Activated naive CD4-positive, alpha-beta T cell treated with anti-CD3 and anti-CD28 coated beads, Interleukin-2, amount 50 U/mL, for 72 hours (primary cell): ENCODE data around the gene FBN1. TPM values are rescaled to one million over a fixed set of nuclear protein-coding genes. Genes with fewer than 3 reads are reported as not detected.

Experiments used
- ATAC-seq, 2 donors: fragments of 150-1000 bp; cut with Tn5 transposase; 2 replicates each; pipeline ENCODE4 v1.10.0; 2021; ENCODE audit warnings: mild to moderate bottlenecking in 2 of 2, moderate library complexity in 2 of 2
- DNase-seq, 2 donors: peaks; one replicate each; pipeline ENCODE4 v3.0.0; 2021 to 2022; ENCODE audit warnings: low spot score in 2 of 2
- H3K27ac Mint-ChIP-seq, 2 donors: one replicate each; pipeline ENCODE4 v1.8.0; 2022; ENCODE audit warnings: mild to moderate bottlenecking in 2 of 2, mixed read lengths in 2 of 2
- H3K36me3 Mint-ChIP-seq, 2 donors: one replicate each; pipeline ENCODE4 v1.8.0; 2022; ENCODE audit warnings: mixed read lengths in 2 of 2
- H3K9me3 Mint-ChIP-seq, 2 donors: one replicate each; pipeline ENCODE4 v1.8.0; 2022; ENCODE audit warnings: mixed read lengths in 2 of 2
- total RNA-seq, 2 donors: library from RNA; stranded (reverse); gene quantifications; one replicate each; pipeline ENCODE4 v1.2.3, GENCODE V29; 2022

FBN1 gene
- total RNA-seq, 2 donors from 2014 or later = 0.52 to 1.4 TPM

GRCh38 chr15:48603922-48604321, 41.6 kb downstream of the FBN1 start:
- no peak overlapping the region for H3K27ac Mint-ChIP-seq
- ATAC-seq (no peak), DNase-seq (no peak)
- no peaks in the 10 kb centered on the region for H3K36me3 Mint-ChIP-seq
- no peaks in the 10 kb centered on the region for H3K9me3 Mint-ChIP-seq

- Mint-ChIP-seq H3K9me3 (no peaks in the 10 kb centered on the region), H3K36me3 (no peaks in the 10 kb centered on the region), H3K27ac (no peak overlapping the region)
- ATAC-seq (no peak), DNase-seq (no peak)
Measured at GRCh38 chr15:48603123-48603500, 42.4 kb downstream of the FBN1 start.

GRCh38 chr15:48602358-48603122, 43.0 kb downstream of the FBN1 start:
- Mint-ChIP-seq H3K9me3 (no peaks in the 10 kb centered on the region), H3K36me3 (no peaks in the 10 kb centered on the region), H3K27ac (no peak overlapping the region)
- ATAC-seq (no peak), DNase-seq (no peak)

GRCh38 chr15:48601095-48601494, 44.4 kb downstream of the FBN1 start:
- Mint-ChIP-seq H3K27ac (no peak overlapping the region), H3K36me3 (no peaks in the 10 kb centered on the region), H3K9me3 (no peaks in the 10 kb centered on the region)
- no peak for DNase-seq
- ATAC-seq = no peak

- Mint-ChIP-seq H3K27ac (no peak overlapping the region), H3K36me3 (no peaks in the 10 kb centered on the region), H3K9me3 (no peaks in the 10 kb centered on the region)
- DNase-seq = no peak
- ATAC-seq = no peak
Measured at GRCh38 chr15:48596841-48597240, 48.7 kb downstream of the FBN1 start.

- H3K9me3 Mint-ChIP-seq = no peaks in the 10 kb centered on the region
- no peaks in the 10 kb centered on the region for H3K36me3 Mint-ChIP-seq
- DNase-seq = no peak
Measured at GRCh38 chr15:48596415-48596814, 49.1 kb downstream of the FBN1 start.

GRCh38 chr15:48595981-48596380, 49.5 kb downstream of the FBN1 start:
- no peak for DNase-seq
- H3K9me3 Mint-ChIP-seq = no peaks in the 10 kb centered on the region
- ATAC-seq = no peak
- H3K36me3 Mint-ChIP-seq = no peaks in the 10 kb centered on the region
- no peak overlapping the region for H3K27ac Mint-ChIP-seq

More at GRCh38 chr15:48596415-48596814, 49.1 kb downstream of the FBN1 start:
- H3K27ac Mint-ChIP-seq = no peak overlapping the region
- no peak for ATAC-seq

GRCh38 chr15:48592933-48593332, 52.6 kb downstream of the FBN1 start:
- Mint-ChIP-seq H3K36me3 (no peaks in the 10 kb centered on the region), H3K27ac (no peak overlapping the region), H3K9me3 (no peaks in the 10 kb centered on the region)
- no peak for ATAC-seq
- no peak for DNase-seq

GRCh38 chr15:48592221-48592731, 53.2 kb downstream of the FBN1 start:
- H3K27ac Mint-ChIP-seq = no peak overlapping the region
- no peak for ATAC-seq
- H3K36me3 Mint-ChIP-seq = no peaks in the 10 kb centered on the region
- no peak for DNase-seq
- no peaks in the 10 kb centered on the region for H3K9me3 Mint-ChIP-seq

GRCh38 chr15:48590723-48591122, 54.8 kb downstream of the FBN1 start:
- Mint-ChIP-seq H3K36me3 (no peaks in the 10 kb centered on the region), H3K9me3 (no peaks in the 10 kb centered on the region), H3K27ac (no peak overlapping the region)
- no peak for DNase-seq
- ATAC-seq = no peak

- ATAC-seq (no peak), DNase-seq (no peak)
- H3K9me3 Mint-ChIP-seq = no peaks in the 10 kb centered on the region
- no peak overlapping the region for H3K27ac Mint-ChIP-seq
- no peaks in the 10 kb centered on the region for H3K36me3 Mint-ChIP-seq
Measured at GRCh38 chr15:48584812-48585563, 60.5 kb downstream of the FBN1 start.

- Mint-ChIP-seq H3K9me3 (no peaks in the 10 kb centered on the region), H3K27ac (no peak overlapping the region), H3K36me3 (no peaks in the 10 kb centered on the region)
- ATAC-seq = no peak
- DNase-seq = no peak
Measured at GRCh38 chr15:48584090-48584811, 61.3 kb downstream of the FBN1 start.

- H3K36me3 Mint-ChIP-seq = no peaks in the 10 kb centered on the region
- ATAC-seq = no peak
- no peaks in the 10 kb centered on the region for H3K9me3 Mint-ChIP-seq
- DNase-seq = no peak
- no peak overlapping the region for H3K27ac Mint-ChIP-seq
Measured at GRCh38 chr15:48582452-48583247, 62.9 kb downstream of the FBN1 start.

GRCh38 chr15:48581219-48581618, 64.3 kb downstream of the FBN1 start:
- Mint-ChIP-seq H3K27ac (no peak overlapping the region), H3K9me3 (peaks cover 0 to under 1% of the 10 kb centered on the region in 2 donors), H3K36me3 (no peaks in the 10 kb centered on the region)
- DNase-seq = no peak
- no peak for ATAC-seq

- DNase-seq (no peak), ATAC-seq (no peak)
- Mint-ChIP-seq H3K9me3 (peaks cover 0 to 3% of the 10 kb centered on the region in 2 donors), H3K36me3 (no peaks in the 10 kb centered on the region), H3K27ac (no peak overlapping the region)
Measured at GRCh38 chr15:48580736-48581135, 64.8 kb downstream of the FBN1 start.

GRCh38 chr15:48579945-48580671, 65.4 kb downstream of the FBN1 start:
- no peak for DNase-seq
- no peak overlapping the region for H3K27ac Mint-ChIP-seq
- no peak for ATAC-seq
- peaks cover 0 to 3% of the 10 kb centered on the region in 2 donors for H3K9me3 Mint-ChIP-seq
- H3K36me3 Mint-ChIP-seq = no peaks in the 10 kb centered on the region
